HepG2 (cell line): Measurements from ENCODE around the gene TMEM270. TPM values are rescaled to one million over a fixed set of nuclear protein-coding genes. Genes with fewer than 3 reads are reported as not detected.

ENCODE experiments used
- ATAC-seq: fragments of 200-7000 bp; cut with Tn5 transposase; 3 replicates; pipeline ENCODE4 v1.9.1; 2020; ENCODE audit warnings: mild to moderate bottlenecking, moderate library complexity
- BruUV-seq: library from RNA; stranded (reverse); fragments of 400-500 nt; replicated peaks from 2 replicates; lab custom pipeline; 2021; lab: Mats Ljungman, UMichigan
- CTCF ChIA-PET: fragments of 300-600 bp; formaldehyde crosslinking; extraction: SDS; loops from one replicate; lab custom pipeline; 2021; ENCODE audit warnings: low total read pairs, inconsistent platforms, low intra/inter-chr PET ratio; lab: Yijun Ruan, JAX
- POLR2A ChIA-PET: fragments of 350-600 bp; sonication (Branson Sonifier 250); formaldehyde crosslinking; loops from one replicate; lab custom pipeline; 2020; ENCODE audit warnings: antibody characterized with exemption, inconsistent platforms; lab: Yijun Ruan, JAX
- DNase-seq: peaks from one replicate; pipeline ENCODE4 v3.0.0-alpha.2; 2015; ENCODE audit warnings: low spot score
- FAIRE-seq: peaks from 3 replicates; lab custom pipeline; 2011; peaks lifted over from hg19 to GRCh38; lab: Jason Lieb, UNC
- H2AFZ ChIP-seq: one replicate; pipeline ENCODE4 v1.6.1; 2011; ENCODE audit warnings: low read length, inconsistent platforms
- H3K27ac ChIP-seq: fragments of 300-600 bp; 3 replicates; pipeline ENCODE4 v1.8.0; 2011; ENCODE audit warnings: mixed run types, mild to moderate bottlenecking, mixed read lengths, low read length, inconsistent platforms; ENCODE audit not compliant: insufficient read depth; ENCODE audit errors: extremely low read length
- H3K27me3 ChIP-seq, 2 experiments: fragments of 200-600 bp in 1 of 2; 2 replicates in 1 of 2; 3 replicates in 1 of 2; pipeline versions ENCODE4 v1.6.0 to v1.8.0; 2011; ENCODE audit warnings: low read length in 2 of 2, mild to moderate bottlenecking in 2 of 2, moderate library complexity in 2 of 2, inconsistent platforms in 1 of 2; ENCODE audit not compliant: insufficient read depth in 2 of 2, control insufficient read depth in 1 of 2
- H3K36me3 ChIP-seq, 2 experiments: fragments of 200-600 bp in 1 of 2; replicated peaks in 1 of 2; 2 replicates in 1 of 2; 3 replicates in 1 of 2; pipeline versions ENCODE4 v1.5.1 to v1.8.0; 2011; ENCODE audit warnings: low read length in 2 of 2, inconsistent platforms in 1 of 2; ENCODE audit not compliant: insufficient read depth in 2 of 2, control insufficient read depth in 1 of 2
- H3K4me1 ChIP-seq: 2 replicates; pipeline ENCODE4 v1.5.1; 2012; ENCODE audit warnings: low read length, inconsistent platforms; ENCODE audit not compliant: insufficient read depth
- H3K4me2 ChIP-seq: 2 replicates; pipeline ENCODE4 v1.6.0; 2011; ENCODE audit warnings: low read depth, low read length, inconsistent platforms
- H3K4me3 ChIP-seq, 3 experiments: fragments of 200-600 bp in 1 of 3; sonication (generic), shearing (Covaris generic) in 1 of 3; replicated peaks in 1 of 3; 2 replicates each; pipeline ENCODE4 v1.5.1; 2011 to 2016; ENCODE audit warnings: low read length in 3 of 3, inconsistent platforms in 2 of 3, low read depth in 2 of 3, mild to moderate bottlenecking in 2 of 3, control low read depth in 1 of 3, mixed read lengths in 1 of 3; ENCODE audit not compliant: insufficient read depth in 1 of 3
- H3K79me2 ChIP-seq: one replicate; pipeline ENCODE4 v1.6.1; 2011; ENCODE audit warnings: low read length, inconsistent platforms; ENCODE audit not compliant: insufficient read depth
- H3K9ac ChIP-seq: 2 replicates; pipeline ENCODE4 v1.6.0; 2011; ENCODE audit warnings: mild to moderate bottlenecking, low read depth, low read length, inconsistent platforms; ENCODE audit not compliant: insufficient read depth
- H3K9me3 ChIP-seq: 2 replicates; pipeline ENCODE4 v1.5.1; 2012; ENCODE audit warnings: mild to moderate bottlenecking, low read length
- H4K20me1 ChIP-seq: 2 replicates; pipeline ENCODE4 v1.6.0; 2011; ENCODE audit warnings: inconsistent platforms, mild to moderate bottlenecking, low read length, moderate library complexity; ENCODE audit not compliant: insufficient read depth
- CTCF ChIP-seq: sonication (generic); formaldehyde crosslinking; IDR thresholded peaks from 2 replicates; pipeline ENCODE4 v1.5.0; 2020; ENCODE audit warnings: mild to moderate bottlenecking, missing genetic modification reagents, moderate library complexity
- ZNF83 ChIP-seq: sonication (generic); formaldehyde crosslinking; IDR thresholded peaks from 2 replicates; pipeline ENCODE4 v1.4.0; 2020; ENCODE audit warnings: missing genetic modification reagents, mild to moderate bottlenecking, borderline replicate concordance
- WGBS: methylation state at CpG from one replicate; pipeline ENCODE4 v1.1.6; 2017; ENCODE audit warnings: low lambda C conversion rate; 5-methylcytosine and 5-hydroxymethylcytosine counted together
- in situ Hi-C: cut with HindIII; loops from 2 replicates; pipeline ENCODE4 v1.10.0; 2017; ENCODE audit warnings: low pct_unique_long_range_greater_than_20kb; ENCODE audit not compliant: extremely low pct_ligation_motif_present
- intact Hi-C: fragments of 100-400 bp; cut with micrococcal nuclease; formaldehyde crosslinking; loops from one replicate; pipeline ENCODE4 v1.10.0; 2022; ENCODE audit not compliant: unreplicated experiment
- polyA plus RNA-seq, 8 experiments: library from polyadenylated mRNA; depleted of rRNA in 3 of 8; stranded (reverse) in 7 of 8; unstranded in 1 of 8; fragments of >200 nt; fragmentation: Illumina TruSeq in 4 of 8; extraction: Trizol in 4 of 8; gene quantifications; 2 replicates each; pipeline versions ENCODE4 v1.2.1 to v1.2.3, GENCODE V29; 2011 to 2016; ENCODE audit warnings: low read depth in 4 of 8, missing spikeins in 1 of 8, mixed read lengths in 1 of 8; ENCODE audit not compliant: insufficient read depth in 1 of 8
- total RNA-seq, 5 experiments: library from RNA; depleted of rRNA; stranded (reverse); fragments of >200 nt; fragmentation: Illumina TruSeq; extraction: Trizol; gene quantifications; 2 replicates each; pipeline ENCODE4 v1.2.3, GENCODE V29; 2016; ENCODE audit warnings: low read depth in 1 of 5

TMEM270 gene
- total and polyA plus RNA-seq, 2 of the 13 experiments (the other 11 are each of a cell fraction or from before 2014, with no cell fraction given), result not detected

GRCh38 chr7:73891178-73891885 lies 30.4 kb downstream of the TMEM270 start:
- Histone ChIP-seq H3K79me2 (no peaks in the 10 kb centered on the region), H3K27ac (no peak overlapping the region), H3K4me1 (peaks cover 17% of the 10 kb centered on the region), H3K36me3 (no peaks in the 10 kb centered on the region), H3K4me2 (no peak overlapping the region), H4K20me1 (no peaks in the 10 kb centered on the region), H3K4me3 (no peak overlapping the region), H3K9ac (no peak overlapping the region), H2AFZ (no peak overlapping the region), H3K9me3 (peaks cover 8% of the 10 kb centered on the region), H3K27me3 (peaks cover 1 to 35% of the 10 kb centered on the region in 2 experiments; a peak in 4 of 5 replicates)
- in situ Hi-C loops, result no loop called here
- FAIRE-seq, result no peak
- TF ChIP-seq ZNF83 (CRISPR knock-in tag) (no peak), CTCF (CRISPR knock-in tag) (peak; percentile 7; the same call in 1 of the 2 replicates)
- DNase-seq, result no peak
- intact Hi-C loops, result loop anchor here (10.0 kb wide), 1 partner anchor 63 kb away; no protein-coding TSS in a partner anchor
- 6% methylated on average over 10 of the region's 16 CpGs for WGBS
- CTCF ChIA-PET, result no interaction called here
- BruUV-seq, result no TSS peak
- ATAC-seq, result no peak
- POLR2A ChIA-PET, result interaction anchor here (1.3 kb wide), 1 partner anchor 21 kb away, joined by 4 read pairs; no protein-coding TSS in a partner anchor
